ENCODE results near the gene PLXDC2.

PLXDC2 gene

DNA sequence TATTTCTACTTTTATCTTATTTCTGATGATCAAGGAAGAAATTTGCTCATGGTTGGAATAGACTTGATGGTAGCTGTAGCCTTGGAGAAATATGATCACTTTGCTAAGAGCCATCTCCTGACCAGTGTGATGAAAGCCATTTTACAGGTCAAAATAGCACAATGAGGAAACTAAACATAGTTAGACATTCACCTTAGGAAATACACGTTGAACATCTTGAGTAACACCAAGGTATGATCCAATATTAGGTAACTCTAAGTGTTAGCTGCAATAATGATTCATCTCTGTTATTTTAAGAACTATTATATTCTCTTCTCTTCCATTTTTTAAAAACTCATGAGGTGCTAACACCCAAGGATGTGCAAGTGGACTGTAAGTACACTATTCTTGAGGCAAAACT is 328.0 kb downstream of the PLXDC2 start:
- no peak overlapping the region for H3K27ac ChIP-seq
- TF ChIP-seq, protein P1, sequence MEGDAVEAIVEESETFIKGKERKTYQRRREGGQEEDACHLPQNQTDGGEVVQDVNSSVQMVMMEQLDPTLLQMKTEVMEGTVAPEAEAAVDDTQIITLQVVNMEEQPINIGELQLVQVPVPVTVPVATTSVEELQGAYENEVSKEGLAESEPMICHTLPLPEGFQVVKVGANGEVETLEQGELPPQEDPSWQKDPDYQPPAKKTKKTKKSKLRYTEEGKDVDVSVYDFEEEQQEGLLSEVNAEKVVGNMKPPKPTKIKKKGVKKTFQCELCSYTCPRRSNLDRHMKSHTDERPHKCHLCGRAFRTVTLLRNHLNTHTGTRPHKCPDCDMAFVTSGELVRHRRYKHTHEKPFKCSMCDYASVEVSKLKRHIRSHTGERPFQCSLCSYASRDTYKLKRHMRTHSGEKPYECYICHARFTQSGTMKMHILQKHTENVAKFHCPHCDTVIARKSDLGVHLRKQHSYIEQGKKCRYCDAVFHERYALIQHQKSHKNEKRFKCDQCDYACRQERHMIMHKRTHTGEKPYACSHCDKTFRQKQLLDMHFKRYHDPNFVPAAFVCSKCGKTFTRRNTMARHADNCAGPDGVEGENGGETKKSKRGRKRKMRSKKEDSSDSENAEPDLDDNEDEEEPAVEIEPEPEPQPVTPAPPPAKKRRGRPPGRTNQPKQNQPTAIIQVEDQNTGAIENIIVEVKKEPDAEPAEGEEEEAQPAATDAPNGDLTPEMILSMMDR (IDR thresholded peaks at IDR 0.05), result no peak
- DNase-seq (ENCODE audit: low spot score), result no peak
- no peak overlapping the region for H3K4me3 ChIP-seq

DNA sequence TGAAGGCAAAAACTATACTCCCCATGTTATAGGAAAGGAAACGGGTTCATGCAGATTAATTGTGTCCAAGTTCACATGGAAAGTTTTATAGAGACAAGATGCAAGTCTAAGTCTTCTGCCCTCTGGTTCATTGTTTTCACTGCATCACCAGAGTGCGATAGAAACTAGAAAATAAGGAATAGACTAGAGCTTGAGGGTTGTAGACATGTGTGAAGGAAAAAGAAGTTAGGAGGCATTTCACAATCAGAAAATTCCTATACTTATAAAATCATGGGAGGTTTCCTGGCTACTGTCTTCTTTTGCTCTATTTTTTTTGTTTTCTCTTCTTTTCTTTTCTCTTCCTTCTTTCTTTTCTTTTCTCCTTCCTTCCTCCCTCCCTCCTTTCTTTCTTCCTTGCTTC is 329.8 kb downstream of the PLXDC2 start:
- TF ChIP-seq, protein P1 (IDR thresholded peaks at IDR 0.05), result no peak
- no peak for DNase-seq (ENCODE audit: low spot score)
- H3K4me3 ChIP-seq, result no peak overlapping the region
- no peak overlapping the region for H3K27ac ChIP-seq

DNA sequence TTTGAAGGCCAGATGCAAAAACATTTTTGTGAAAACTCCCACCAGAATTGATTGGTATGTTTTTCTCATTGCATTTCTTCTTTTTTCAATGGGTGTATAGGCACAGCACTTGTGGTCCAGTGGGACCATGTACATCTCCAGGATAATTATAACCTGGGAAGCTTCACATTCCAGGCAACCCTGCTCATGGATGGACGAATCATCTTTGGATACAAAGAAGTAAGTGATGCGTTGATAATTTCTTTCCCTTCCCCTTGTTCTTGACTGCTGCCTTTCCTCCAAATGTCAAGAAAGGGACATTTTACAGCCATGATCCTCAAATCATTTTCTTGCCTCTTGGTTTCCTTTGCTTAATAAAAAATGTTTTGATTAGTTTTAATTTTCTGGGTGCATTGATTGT is 331.5 kb downstream of the PLXDC2 start:
- TF ChIP-seq, protein P1 (IDR thresholded peaks at IDR 0.05), result no peak
- no peak overlapping the region for H3K27ac ChIP-seq
- H3K4me3 ChIP-seq, result no peak overlapping the region
- DNase-seq (ENCODE audit: low spot score), result no peak

DNA sequence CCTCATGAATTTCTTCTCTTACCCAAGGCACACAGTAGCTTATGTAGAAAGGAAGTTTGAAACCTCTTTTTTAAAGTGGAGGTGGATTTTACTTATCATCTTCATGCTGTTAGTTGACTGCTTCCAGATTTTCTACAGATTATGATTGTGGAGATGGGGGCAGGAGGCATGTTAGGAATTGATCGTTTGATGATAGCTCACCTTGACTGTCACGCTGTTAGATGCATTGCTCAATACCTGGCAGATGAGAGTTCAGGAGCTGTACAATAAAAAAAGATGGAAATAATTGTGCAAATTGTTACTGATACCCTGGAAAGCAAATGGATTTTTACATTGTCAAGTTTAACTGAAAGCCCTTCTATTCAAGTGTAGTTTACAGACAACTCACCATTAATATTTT is 340.3 kb downstream of the PLXDC2 start:
- no peak for DNase-seq (ENCODE audit: low spot score)
- Histone ChIP-seq H3K27ac (no peak overlapping the region), H3K4me3 (no peak overlapping the region)
- TF ChIP-seq, protein P1 (IDR thresholded peaks at IDR 0.05), result no peak

DNA sequence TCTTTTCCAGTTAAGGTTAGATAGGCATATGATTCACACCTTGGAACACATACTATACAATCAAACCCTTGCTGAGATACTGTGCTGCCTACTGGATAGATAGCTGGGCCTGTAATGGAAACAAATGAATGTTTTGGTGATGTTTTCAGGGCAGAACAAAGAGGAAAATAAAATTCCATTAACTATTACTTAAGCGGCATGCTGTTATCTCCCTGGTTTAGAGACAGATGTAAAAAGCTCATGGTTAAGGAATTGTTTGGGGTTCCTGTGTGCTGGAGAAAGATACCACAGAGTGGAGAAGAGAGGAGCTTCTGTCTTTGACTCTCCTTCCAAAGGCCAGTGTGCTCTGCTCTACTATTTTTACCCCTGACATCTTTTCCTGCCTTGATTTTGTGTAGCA is 341.1 kb downstream of the PLXDC2 start:
- H3K4me3 ChIP-seq, result no peak overlapping the region
- DNase-seq (ENCODE audit: low spot score), result no peak
- TF ChIP-seq, protein P1 (IDR thresholded peaks at IDR 0.05), result no peak
- no peak overlapping the region for H3K27ac ChIP-seq

DNA sequence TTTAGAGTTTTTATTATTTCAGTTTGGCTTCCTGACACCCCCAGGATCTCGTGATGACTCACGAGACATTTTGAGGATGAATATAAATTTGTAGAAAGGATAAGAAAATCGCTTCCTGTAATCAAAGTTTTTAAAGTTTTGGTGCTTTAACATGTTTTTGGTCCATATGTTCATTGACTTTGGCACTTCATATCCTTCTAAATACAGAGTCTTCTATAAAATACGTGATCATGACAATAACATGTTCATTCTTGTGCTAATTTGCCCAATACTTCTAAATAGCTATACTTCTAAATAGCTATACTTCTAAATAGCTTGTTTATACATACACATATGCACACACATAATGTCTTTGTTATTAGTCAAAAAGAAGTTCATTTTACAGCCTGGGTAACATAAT is 341.9 kb downstream of the PLXDC2 start:
- Histone ChIP-seq H3K27ac (no peak overlapping the region), H3K4me3 (no peak overlapping the region)
- no peak for DNase-seq (ENCODE audit: low spot score)
- TF ChIP-seq, protein P1 (IDR thresholded peaks at IDR 0.05), result no peak

DNA sequence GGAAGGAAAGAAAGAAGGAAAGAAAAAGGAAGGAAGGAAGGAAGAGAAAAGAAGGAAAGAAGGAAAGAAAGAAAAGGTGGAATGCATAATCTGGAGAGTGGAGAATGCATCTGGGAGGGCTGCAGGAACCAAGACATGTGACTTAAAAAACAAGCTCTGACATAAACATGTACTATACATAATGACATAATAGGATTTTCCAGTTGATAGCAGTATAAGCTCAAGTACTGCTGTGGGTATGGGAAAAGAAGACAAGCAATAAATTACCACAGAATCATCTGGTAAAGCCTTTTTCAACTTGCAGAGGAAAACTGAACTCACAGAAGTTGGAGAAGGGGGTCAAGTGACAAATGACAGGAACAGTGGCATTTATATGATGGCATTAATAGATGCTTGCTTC is 345.9 kb downstream of the PLXDC2 start:
- DNase-seq (ENCODE audit: low spot score), result no peak
- Histone ChIP-seq H3K4me3 (no peak overlapping the region), H3K27ac (no peak overlapping the region)
- TF ChIP-seq, protein P1 (IDR thresholded peaks at IDR 0.05), result no peak
